Measurements from ENCODE around the gene DGKI.

The DGKI gene

DNA sequence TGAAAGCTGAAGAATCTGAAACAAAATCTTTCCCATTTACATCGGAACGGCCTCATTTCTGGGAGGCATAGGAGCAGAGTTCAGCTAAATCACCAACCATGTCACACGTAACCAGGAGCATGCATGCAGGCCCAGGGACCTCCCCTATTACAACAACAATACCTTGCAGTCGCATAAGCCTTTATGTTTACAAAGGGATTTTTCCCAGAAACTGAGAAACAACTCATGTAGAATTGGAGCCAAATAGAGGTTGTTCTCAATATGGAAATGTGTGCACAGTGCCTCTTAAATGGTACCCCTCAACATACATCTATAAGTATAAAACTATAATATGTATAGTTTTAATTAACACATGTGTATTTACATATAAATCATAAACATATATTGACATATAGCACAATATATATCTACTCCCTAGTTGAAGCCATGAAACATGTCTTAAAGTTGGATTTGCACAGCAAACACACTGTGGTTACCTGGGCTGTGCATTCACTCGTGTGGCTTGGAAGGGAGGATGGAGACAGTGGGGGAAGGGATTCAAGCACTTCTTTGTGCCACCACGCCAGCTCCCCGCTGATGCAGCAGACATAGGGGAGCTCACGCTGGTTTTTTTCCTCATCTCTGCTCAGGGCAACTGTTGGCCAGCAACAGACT, 35.0 kb upstream of the DGKI start:
- DNase-seq (ENCODE audit: low spot score) = no peak
- Histone ChIP-seq H2BK5ac (ENCODE audit: low read length) (no peak overlapping the region), H3K4me3 (ENCODE audit: low read length in 2 of 2) (no peak overlapping the region), H4K8ac (ENCODE audit: low read depth, low read length) (no peak overlapping the region), H2AK5ac (ENCODE audit: low read depth, low read length) (no peak overlapping the region), H2AFZ (ENCODE audit: low read length) (no peak overlapping the region), H3K4me1 (ENCODE audit: control insufficient read depth in 2 of 2, insufficient read depth in 1 of 2, low read depth in 1 of 2, low read length in 2 of 2) (peaks cover 33 to 43% of the 10 kb centered on the region in 2 donors), H3K27ac (replicated peaks; ENCODE audit: low read length) (no peak overlapping the region), H3K36me3 (replicated peaks in 1 of 2; ENCODE audit: control insufficient read depth in 2 of 2, insufficient read depth in 2 of 2, low read length in 2 of 2) (peaks cover 29 to 75% of the 10 kb centered on the region in 2 donors), H4K91ac (ENCODE audit: low read depth, low read length, poor library complexity) (no peak overlapping the region), H3K23ac (ENCODE audit: low read depth, low read length, poor library complexity) (no peak overlapping the region), H3K79me1 (ENCODE audit: low read depth, low read length) (no peaks in the 10 kb centered on the region), H3K9ac (ENCODE audit: low read depth, low read length, poor library complexity) (no peak overlapping the region), H3K4ac (ENCODE audit: low read length) (no peak overlapping the region), H3K18ac (ENCODE audit: low read length) (no peak overlapping the region), H3K9me3 (replicated peaks in 1 of 2; ENCODE audit: control insufficient read depth in 2 of 2, insufficient read depth in 1 of 2, low read depth in 1 of 2, low read length in 2 of 2) (peaks cover 7 to 21% of the 10 kb centered on the region in 2 donors), H3K14ac (ENCODE audit: low read length) (no peak overlapping the region), H2BK12ac (ENCODE audit: low read length) (no peak overlapping the region), H2BK120ac (ENCODE audit: low read depth, low read length) (no peak overlapping the region), H3K4me2 (ENCODE audit: insufficient read depth, low read length, poor library complexity, severe bottlenecking) (no peak overlapping the region), H3K27me3 (ENCODE audit: control insufficient read depth in 3 of 3, insufficient read depth in 3 of 3, low read depth in 1 of 3, low read length in 3 of 3) (no peaks in the 10 kb centered on the region), H2BK15ac (ENCODE audit: low read length) (no peak overlapping the region)
- WGBS, 2 donors (ENCODE audit: extremely low coverage in 2 of 2, insufficient read length in 2 of 2, insufficient replicate concordance in 1 of 2) = no CpG with 5 or more reads among the region's 8 CpGs

DNA sequence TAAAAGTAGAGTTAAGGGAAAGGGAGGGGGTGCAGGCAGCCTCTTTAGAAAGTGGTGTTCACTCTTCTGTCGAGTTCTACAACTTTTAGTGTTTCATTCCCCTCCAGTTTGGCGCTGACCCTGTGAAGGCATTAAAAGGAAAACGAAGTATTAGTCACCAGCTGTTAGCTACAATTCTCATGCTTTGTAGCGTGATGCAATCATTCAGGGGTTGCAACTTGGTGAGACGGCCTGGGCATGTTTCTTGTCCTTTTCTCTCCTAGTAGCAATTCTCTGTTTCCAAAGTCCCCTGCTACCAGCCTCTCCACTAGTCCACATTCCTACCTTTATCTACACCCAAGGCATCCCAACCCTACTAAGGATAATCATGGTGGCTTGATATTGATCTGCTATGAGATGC, 33.7 kb upstream of the DGKI start:
- Histone ChIP-seq H3K14ac (ENCODE audit: low read length) (no peak overlapping the region), H4K91ac (ENCODE audit: low read depth, low read length, poor library complexity) (no peak overlapping the region), H3K79me1 (ENCODE audit: low read depth, low read length) (no peaks in the 10 kb centered on the region), H3K4me3 (ENCODE audit: low read length in 2 of 2) (no peak overlapping the region), H3K18ac (ENCODE audit: low read length) (no peak overlapping the region), H3K9me3 (replicated peaks in 1 of 2; ENCODE audit: control insufficient read depth in 2 of 2, insufficient read depth in 1 of 2, low read depth in 1 of 2, low read length in 2 of 2) (peaks cover 7 to 21% of the 10 kb centered on the region in 2 donors), H2BK15ac (ENCODE audit: low read length) (no peak overlapping the region), H2AFZ (ENCODE audit: low read length) (no peak overlapping the region), H3K23ac (ENCODE audit: low read depth, low read length, poor library complexity) (no peak overlapping the region), H3K27ac (replicated peaks; ENCODE audit: low read length) (no peak overlapping the region), H4K8ac (ENCODE audit: low read depth, low read length) (no peak overlapping the region), H2BK120ac (ENCODE audit: low read depth, low read length) (no peak overlapping the region), H3K4ac (ENCODE audit: low read length) (no peak overlapping the region), H3K27me3 (ENCODE audit: control insufficient read depth in 3 of 3, insufficient read depth in 3 of 3, low read depth in 1 of 3, low read length in 3 of 3) (no peaks in the 10 kb centered on the region), H2BK12ac (ENCODE audit: low read length) (no peak overlapping the region), H3K4me1 (ENCODE audit: control insufficient read depth in 2 of 2, insufficient read depth in 1 of 2, low read depth in 1 of 2, low read length in 2 of 2) (peaks cover 25 to 40% of the 10 kb centered on the region in 2 donors), H2AK5ac (ENCODE audit: low read depth, low read length) (no peak overlapping the region), H3K36me3 (replicated peaks in 1 of 2; ENCODE audit: control insufficient read depth in 2 of 2, insufficient read depth in 2 of 2, low read length in 2 of 2) (peaks cover 32 to 83% of the 10 kb centered on the region in 2 donors), H2BK5ac (ENCODE audit: low read length) (no peak overlapping the region), H3K4me2 (ENCODE audit: insufficient read depth, low read length, poor library complexity, severe bottlenecking) (no peak overlapping the region), H3K9ac (ENCODE audit: low read depth, low read length, poor library complexity) (no peak overlapping the region)
- no peak for DNase-seq (ENCODE audit: low spot score)
- WGBS, 2 donors (ENCODE audit: extremely low coverage in 2 of 2, insufficient read length in 2 of 2, insufficient replicate concordance in 1 of 2) = no CpG with 5 or more reads among the region's 5 CpGs

GRCh38 chr7:137879357-137880158, 32.8 kb upstream of the DGKI start:
- no peak overlapping the region for H2BK120ac ChIP-seq (ENCODE audit: low read depth, low read length)
- H3K4me1 ChIP-seq (ENCODE audit: control insufficient read depth in 2 of 2, insufficient read depth in 1 of 2, low read depth in 1 of 2, low read length in 2 of 2) = peaks cover 24 to 41% of the 10 kb centered on the region in 2 donors
- no peak overlapping the region for H3K14ac ChIP-seq (ENCODE audit: low read length)
- no peaks in the 10 kb centered on the region for H3K79me1 ChIP-seq (ENCODE audit: low read depth, low read length)
- H2AK5ac ChIP-seq (ENCODE audit: low read depth, low read length) = no peak overlapping the region
- H4K8ac ChIP-seq (ENCODE audit: low read depth, low read length) = no peak overlapping the region
- H2BK12ac ChIP-seq (ENCODE audit: low read length) = no peak overlapping the region
- H3K23ac ChIP-seq (ENCODE audit: low read depth, low read length, poor library complexity) = no peak overlapping the region
- no peak overlapping the region for H3K4me3 ChIP-seq (ENCODE audit: low read length in 2 of 2)
- no CpG with 5 or more reads among the region's 20 CpGs for WGBS, 2 donors (ENCODE audit: extremely low coverage in 2 of 2, insufficient read length in 2 of 2, insufficient replicate concordance in 1 of 2)
- no peak overlapping the region for H3K4me2 ChIP-seq (ENCODE audit: insufficient read depth, low read length, poor library complexity, severe bottlenecking)
- H3K9me3 ChIP-seq (replicated peaks in 1 of 2; ENCODE audit: control insufficient read depth in 2 of 2, insufficient read depth in 1 of 2, low read depth in 1 of 2, low read length in 2 of 2) = peaks cover 7 to 21% of the 10 kb centered on the region in 2 donors
- no peak overlapping the region for H2BK15ac ChIP-seq (ENCODE audit: low read length)
- no peak overlapping the region for H4K91ac ChIP-seq (ENCODE audit: low read depth, low read length, poor library complexity)
- H3K18ac ChIP-seq (ENCODE audit: low read length) = peak overlapping the region; percentile 44
- H3K36me3 ChIP-seq (replicated peaks in 1 of 2; ENCODE audit: control insufficient read depth in 2 of 2, insufficient read depth in 2 of 2, low read length in 2 of 2) = peaks cover 26 to 80% of the 10 kb centered on the region in 2 donors
- H3K27ac ChIP-seq (replicated peaks; ENCODE audit: low read length) = no peak overlapping the region
- no peaks in the 10 kb centered on the region for H3K27me3 ChIP-seq (ENCODE audit: control insufficient read depth in 3 of 3, insufficient read depth in 3 of 3, low read depth in 1 of 3, low read length in 3 of 3)
- no peak for DNase-seq (ENCODE audit: low spot score)
- H2BK5ac ChIP-seq (ENCODE audit: low read length) = no peak overlapping the region
- no peak overlapping the region for H3K9ac ChIP-seq (ENCODE audit: low read depth, low read length, poor library complexity)
- peak overlapping the region; percentile 6 for H2AFZ ChIP-seq (ENCODE audit: low read length)
- no peak overlapping the region for H3K4ac ChIP-seq (ENCODE audit: low read length)

GRCh38 chr7:137878333-137878961, 31.7 kb upstream of the DGKI start:
- Histone ChIP-seq H3K79me1 (ENCODE audit: low read depth, low read length) (no peaks in the 10 kb centered on the region), H3K27me3 (ENCODE audit: control insufficient read depth in 3 of 3, insufficient read depth in 3 of 3, low read depth in 1 of 3, low read length in 3 of 3) (no peaks in the 10 kb centered on the region), H3K27ac (replicated peaks; ENCODE audit: low read length) (no peak overlapping the region), H3K18ac (ENCODE audit: low read length) (peak overlapping the region; percentile 41), H3K4ac (ENCODE audit: low read length) (no peak overlapping the region), H2BK12ac (ENCODE audit: low read length) (peak overlapping the region; percentile 63), H2BK15ac (ENCODE audit: low read length) (peak overlapping the region; percentile 63), H4K91ac (ENCODE audit: low read depth, low read length, poor library complexity) (no peak overlapping the region), H3K4me3 (ENCODE audit: low read length in 2 of 2) (no peak overlapping the region), H3K23ac (ENCODE audit: low read depth, low read length, poor library complexity) (peak overlapping the region; percentile 38), H3K9me3 (replicated peaks in 1 of 2; ENCODE audit: control insufficient read depth in 2 of 2, insufficient read depth in 1 of 2, low read depth in 1 of 2, low read length in 2 of 2) (peaks cover 7 to 21% of the 10 kb centered on the region in 2 donors), H4K8ac (ENCODE audit: low read depth, low read length) (no peak overlapping the region), H2AFZ (ENCODE audit: low read length) (no peak overlapping the region), H2BK5ac (ENCODE audit: low read length) (no peak overlapping the region), H3K9ac (ENCODE audit: low read depth, low read length, poor library complexity) (no peak overlapping the region), H3K4me2 (ENCODE audit: insufficient read depth, low read length, poor library complexity, severe bottlenecking) (no peak overlapping the region), H2AK5ac (ENCODE audit: low read depth, low read length) (no peak overlapping the region), H3K14ac (ENCODE audit: low read length) (no peak overlapping the region), H3K4me1 (ENCODE audit: control insufficient read depth in 2 of 2, insufficient read depth in 1 of 2, low read depth in 1 of 2, low read length in 2 of 2) (peaks cover 24 to 47% of the 10 kb centered on the region in 2 donors), H3K36me3 (replicated peaks in 1 of 2; ENCODE audit: control insufficient read depth in 2 of 2, insufficient read depth in 2 of 2, low read length in 2 of 2) (peaks cover 23 to 82% of the 10 kb centered on the region in 2 donors), H2BK120ac (ENCODE audit: low read depth, low read length) (no peak overlapping the region)
- no peak for DNase-seq (ENCODE audit: low spot score)
- no CpG with 5 or more reads among the region's 8 CpGs for WGBS, 2 donors (ENCODE audit: extremely low coverage in 2 of 2, insufficient read length in 2 of 2, insufficient replicate concordance in 1 of 2)

Measured in neuronal stem cell (in vitro differentiated cells).